IPS DF 6.9 (cell line): ENCODE results near the gene FAM170B.

Source experiments
- DNase-seq: peaks from one replicate; pipeline ENCODE4 v3.0.0-alpha.2; 2013; ENCODE audit warnings: low read depth, low spot score
- H3K27ac ChIP-seq: one replicate; pipeline ENCODE4 v1.5.1; 2013; ENCODE audit warnings: low read length, control low read depth
- H3K27me3 ChIP-seq: 2 replicates; pipeline ENCODE4 v1.6.1; 2013; ENCODE audit warnings: mild to moderate bottlenecking, low read length; ENCODE audit not compliant: control insufficient read depth, insufficient read depth
- H3K36me3 ChIP-seq: 2 replicates; pipeline ENCODE4 v1.6.1; 2013; ENCODE audit warnings: low read length; ENCODE audit not compliant: control insufficient read depth, insufficient read depth
- H3K4me1 ChIP-seq: 2 replicates; pipeline ENCODE4 v1.6.1; 2013; ENCODE audit warnings: low read length; ENCODE audit not compliant: control insufficient read depth, insufficient read depth
- H3K4me3 ChIP-seq: 2 replicates; pipeline ENCODE4 v1.5.1; 2013; ENCODE audit warnings: mild to moderate bottlenecking, low read length
- H3K9me3 ChIP-seq: 2 replicates; pipeline ENCODE4 v1.6.1; 2013; ENCODE audit warnings: low read length, inconsistent platforms; ENCODE audit not compliant: control insufficient read depth, insufficient read depth
- WGBS: extraction: QIAGEN DNeasy Blood & Tissue Kit; methylation state at CpG from one replicate; pipeline ENCODE4 v1.1.7; 2013; ENCODE audit warnings: mixed read lengths, missing lambda C conversion rate; ENCODE audit not compliant: insufficient read length, insufficient coverage; 5-methylcytosine and 5-hydroxymethylcytosine counted together

The FAM170B gene

GRCh38 chr10:49168831-49169500 lies 35.1 kb upstream of the FAM170B start:
- Histone ChIP-seq H3K27me3 (no peaks in the 10 kb centered on the region), H3K9me3 (no peaks in the 10 kb centered on the region), H3K4me3 (no peak overlapping the region), H3K27ac (no peak overlapping the region), H3K36me3 (no peaks in the 10 kb centered on the region), H3K4me1 (no peaks in the 10 kb centered on the region; the same call in 1 of the 2 replicates)
- no CpG with 5 or more reads among the region's 6 CpGs for WGBS
- no peak for DNase-seq

GRCh38 chr10:49168171-49168540 lies 34.3 kb upstream of the FAM170B start:
- Histone ChIP-seq H3K4me3 (no peak overlapping the region), H3K27me3 (no peaks in the 10 kb centered on the region), H3K9me3 (no peaks in the 10 kb centered on the region), H3K27ac (no peak overlapping the region), H3K36me3 (no peaks in the 10 kb centered on the region), H3K4me1 (no peaks in the 10 kb centered on the region; the same call in 1 of the 2 replicates)
- DNase-seq = no peak
- WGBS = no CpG with 5 or more reads among the region's 4 CpGs

- no peaks in the 10 kb centered on the region for H3K9me3 ChIP-seq
- H3K4me1 ChIP-seq = no peaks in the 10 kb centered on the region; the same call in 1 of the 2 replicates
- no peaks in the 10 kb centered on the region for H3K36me3 ChIP-seq
- DNase-seq = no peak
- no peak overlapping the region for H3K4me3 ChIP-seq
- no CpG with 5 or more reads among the region's 12 CpGs for WGBS
- no peaks in the 10 kb centered on the region for H3K27me3 ChIP-seq
- no peak overlapping the region for H3K27ac ChIP-seq
Observed at GRCh38 chr10:49167425-49168170, 33.8 kb upstream of the FAM170B start.

GRCh38 chr10:49166484-49167400 lies 32.9 kb upstream of the FAM170B start:
- Histone ChIP-seq H3K27ac (no peak overlapping the region), H3K27me3 (no peaks in the 10 kb centered on the region), H3K4me1 (no peaks in the 10 kb centered on the region; the same call in 1 of the 2 replicates), H3K4me3 (no peak overlapping the region), H3K9me3 (no peaks in the 10 kb centered on the region), H3K36me3 (no peaks in the 10 kb centered on the region)
- WGBS = no CpG with 5 or more reads among the region's 14 CpGs
- DNase-seq = no peak

DNA sequence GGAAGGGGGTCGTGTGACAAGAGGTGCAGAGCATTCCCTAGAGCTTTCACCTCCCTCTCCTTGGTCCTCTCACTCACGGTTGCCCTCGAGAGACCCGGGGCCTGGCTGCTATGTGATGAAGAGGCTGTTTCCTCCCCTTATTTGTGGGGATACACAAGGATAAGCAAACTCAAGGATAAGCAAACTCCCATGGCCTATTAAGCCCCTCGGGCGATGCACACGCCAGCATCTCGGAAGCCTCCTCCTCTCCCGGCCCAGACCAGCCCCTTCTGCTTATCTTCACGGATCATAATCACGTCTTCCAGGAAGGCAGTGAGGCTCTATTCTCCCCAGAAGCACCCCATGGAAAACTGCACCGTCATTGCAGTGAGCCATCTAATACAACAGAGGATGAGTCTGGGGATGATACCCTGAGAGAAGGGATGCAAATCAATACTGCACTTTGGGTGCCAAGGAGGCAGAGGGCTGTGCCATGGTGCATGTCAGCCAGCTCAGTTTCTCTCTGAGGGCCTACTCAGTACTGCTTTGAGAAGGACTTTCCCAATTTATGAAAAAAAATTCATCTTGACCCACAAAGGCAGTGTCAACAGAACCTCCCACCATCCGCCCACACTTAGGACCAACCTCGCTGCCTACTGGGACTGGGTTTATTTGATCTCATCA lies 32.1 kb upstream of the FAM170B start:
- no CpG with 5 or more reads among the region's 14 CpGs for WGBS
- Histone ChIP-seq H3K9me3 (no peaks in the 10 kb centered on the region), H3K36me3 (no peaks in the 10 kb centered on the region), H3K4me3 (no peak overlapping the region), H3K4me1 (no peaks in the 10 kb centered on the region; the same call in 1 of the 2 replicates), H3K27me3 (no peaks in the 10 kb centered on the region), H3K27ac (no peak overlapping the region)
- DNase-seq = no peak

GRCh38 chr10:49165259-49165658 lies 31.4 kb upstream of the FAM170B start:
- no peak overlapping the region for H3K4me3 ChIP-seq
- H3K27me3 ChIP-seq = no peaks in the 10 kb centered on the region
- H3K36me3 ChIP-seq = no peaks in the 10 kb centered on the region
- H3K9me3 ChIP-seq = no peaks in the 10 kb centered on the region
- WGBS = no CpG with 5 or more reads among the region's 7 CpGs
- H3K27ac ChIP-seq = no peak overlapping the region
- no peak for DNase-seq
- no peaks in the 10 kb centered on the region; the same call in 1 of the 2 replicates for H3K4me1 ChIP-seq

DNA sequence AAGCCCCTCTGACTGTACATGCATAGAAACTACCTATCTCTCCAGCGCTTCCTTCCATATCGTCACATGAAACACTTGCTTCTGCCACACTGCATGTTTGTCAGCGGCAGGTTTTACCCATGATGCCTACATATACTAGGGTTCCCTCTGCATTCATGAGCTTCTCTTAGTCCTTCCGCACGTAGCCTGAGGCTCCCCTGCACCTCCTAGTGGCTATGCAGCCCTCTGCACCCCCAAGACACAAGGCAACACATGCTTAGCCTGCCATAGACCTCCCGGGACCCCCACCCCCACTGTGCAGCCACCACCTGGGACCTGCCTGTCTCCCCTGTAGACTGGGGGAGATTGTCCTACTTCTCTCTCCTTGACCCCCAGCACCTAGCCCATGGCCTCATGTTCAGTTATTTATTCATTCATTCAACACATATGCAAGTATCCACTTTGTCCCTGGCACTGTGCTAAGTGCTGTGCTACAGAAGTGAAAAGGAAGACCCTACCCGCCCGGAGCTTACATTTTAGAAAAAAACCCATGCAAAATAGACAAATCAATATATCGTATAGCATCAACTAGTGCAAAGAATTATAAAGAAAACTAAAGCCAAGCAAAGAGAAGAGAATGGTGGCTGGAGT lies 30.9 kb upstream of the FAM170B start:
- Histone ChIP-seq H3K27ac (no peak overlapping the region), H3K4me3 (no peak overlapping the region), H3K36me3 (no peaks in the 10 kb centered on the region), H3K9me3 (no peaks in the 10 kb centered on the region), H3K4me1 (no peaks in the 10 kb centered on the region; the same call in 1 of the 2 replicates), H3K27me3 (no peaks in the 10 kb centered on the region)
- no CpG with 5 or more reads among the region's 9 CpGs for WGBS
- peak; percentile 48 for DNase-seq

GRCh38 chr10:49163741-49164140 lies 29.9 kb upstream of the FAM170B start:
- Histone ChIP-seq H3K36me3 (no peaks in the 10 kb centered on the region), H3K27ac (no peak overlapping the region), H3K4me3 (no peak overlapping the region), H3K9me3 (no peaks in the 10 kb centered on the region), H3K4me1 (no peaks in the 10 kb centered on the region; the same call in 1 of the 2 replicates), H3K27me3 (no peaks in the 10 kb centered on the region)
- WGBS = no CpG with 5 or more reads among the region's 4 CpGs
- no peak for DNase-seq

- H3K9me3 ChIP-seq = no peaks in the 10 kb centered on the region
- no peaks in the 10 kb centered on the region for H3K27me3 ChIP-seq
- H3K4me1 ChIP-seq = no peaks in the 10 kb centered on the region; the same call in 1 of the 2 replicates
- DNase-seq = no peak
- no peak overlapping the region for H3K27ac ChIP-seq
- WGBS = no CpG with 5 or more reads among the region's 8 CpGs
- no peak overlapping the region for H3K4me3 ChIP-seq
- no peaks in the 10 kb centered on the region for H3K36me3 ChIP-seq
Observed at GRCh38 chr10:49162761-49163310, 29.0 kb upstream of the FAM170B start.
